CD4-positive, alpha-beta T cell treated with Interleukin-4 for 4 hours (primary cell): ENCODE data around the gene UMODL1.

Experiments used
- DNase-seq: peaks from one replicate; pipeline ENCODE4 v3.0.0-alpha.2; 2020

Gene UMODL1

GRCh38 chr21:42140196-42140934 lies 69.2 kb downstream of the UMODL1 start:
- DNase-seq = no peak

GRCh38 chr21:42141643-42142042 lies 70.5 kb downstream of the UMODL1 start:
- no peak for DNase-seq

GRCh38 chr21:42142141-42142540 lies 71.0 kb downstream of the UMODL1 start:
- DNase-seq = no peak

- DNase-seq = no peak
These were observed 71.5 kb downstream of the UMODL1 start for GRCh38 chr21:42142627-42143026.

GRCh38 chr21:42143111-42143510 lies 72.0 kb downstream of the UMODL1 start:
- no peak for DNase-seq

- DNase-seq = no peak
These were observed 73.1 kb downstream of the UMODL1 start for GRCh38 chr21:42144221-42144620.

GRCh38 chr21:42144679-42145568 lies 73.8 kb downstream of the UMODL1 start:
- DNase-seq = no peak

GRCh38 chr21:42145569-42146272 lies 74.6 kb downstream of the UMODL1 start:
- DNase-seq = peak; percentile 71

- no peak for DNase-seq
These were observed 75.2 kb downstream of the UMODL1 start for GRCh38 chr21:42146273-42146805.

GRCh38 chr21:42146821-42147220 lies 75.7 kb downstream of the UMODL1 start:
- DNase-seq = no peak

GRCh38 chr21:42147386-42148020 lies 76.4 kb downstream of the UMODL1 start:
- DNase-seq = no peak

GRCh38 chr21:42148097-42148496 lies 77.0 kb downstream of the UMODL1 start:
- no peak for DNase-seq

GRCh38 chr21:42148584-42148983 lies 77.5 kb downstream of the UMODL1 start:
- DNase-seq = no peak

GRCh38 chr21:42149656-42150473 lies 78.7 kb downstream of the UMODL1 start:
- DNase-seq = no peak

- DNase-seq = no peak
These were observed 79.5 kb downstream of the UMODL1 start for GRCh38 chr21:42150474-42151085.

GRCh38 chr21:42151148-42151947 lies 80.2 kb downstream of the UMODL1 start:
- DNase-seq = no peak

GRCh38 chr21:42151948-42152220 lies 80.8 kb downstream of the UMODL1 start:
- DNase-seq = no peak

- no peak for DNase-seq
These were observed 82.0 kb downstream of the UMODL1 start for GRCh38 chr21:42153046-42153686.

GRCh38 chr21:42153746-42154145 lies 82.6 kb downstream of the UMODL1 start:
- DNase-seq = no peak
